Central memory CD4-positive, alpha-beta T cell (primary cell): ENCODE results near the gene PRM3.

Experiments
- DNase-seq: peaks from one replicate; pipeline ENCODE4 v3.0.0; 2022
- total RNA-seq, 3 experiments: gene quantifications; one replicate each; lab custom pipeline; 2026; lab: John Stamatoyannopoulos, UW

The PRM3 gene
- total RNA-seq, result 0 reads per million in 3 experiments

DNA sequence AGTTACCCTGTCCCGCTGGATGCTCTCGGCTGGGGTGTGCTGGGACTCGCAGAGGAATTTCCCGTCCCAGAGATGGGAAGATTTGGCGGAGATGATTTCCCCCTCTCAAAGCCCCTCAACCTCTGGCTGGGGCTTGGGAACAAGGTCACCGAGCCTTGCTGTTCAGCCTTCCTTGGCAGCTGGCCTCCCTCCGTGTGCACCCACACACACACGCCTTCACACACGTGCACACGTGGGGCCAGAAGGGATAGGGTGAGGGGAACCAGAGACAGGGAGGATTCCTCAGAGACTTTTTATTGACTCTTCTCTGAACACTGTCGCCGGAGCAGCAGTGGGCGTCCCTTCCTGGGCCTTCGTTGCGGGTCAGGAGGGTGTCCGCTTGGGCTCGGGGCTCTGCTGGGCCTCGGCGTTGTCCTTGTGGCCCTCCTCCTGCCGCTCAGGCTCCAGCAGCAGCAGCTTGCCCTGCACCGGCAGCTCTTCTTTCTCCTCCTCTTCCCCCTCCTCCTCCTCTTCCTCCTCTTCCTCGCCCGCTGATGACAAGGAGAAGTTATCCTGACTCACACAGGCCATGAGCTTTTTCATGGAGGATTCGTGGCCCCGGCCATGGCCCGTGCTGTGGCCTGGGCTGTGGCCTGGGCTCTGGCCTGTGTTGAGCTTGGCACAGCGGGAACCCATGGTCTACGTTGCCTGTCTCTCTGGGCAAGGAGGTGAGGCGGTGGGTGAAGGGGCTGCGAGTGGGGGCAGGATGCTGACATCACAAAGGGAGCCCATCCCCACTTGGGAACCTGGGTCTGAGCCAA, at the start of gene PRM3:
Gene PRM3 (minus strand): TSS at position 709 of the 800 bp plus-strand sequence. CDS start 34 bp downstream, at position 675.
- DNase-seq, result no peak

DNA sequence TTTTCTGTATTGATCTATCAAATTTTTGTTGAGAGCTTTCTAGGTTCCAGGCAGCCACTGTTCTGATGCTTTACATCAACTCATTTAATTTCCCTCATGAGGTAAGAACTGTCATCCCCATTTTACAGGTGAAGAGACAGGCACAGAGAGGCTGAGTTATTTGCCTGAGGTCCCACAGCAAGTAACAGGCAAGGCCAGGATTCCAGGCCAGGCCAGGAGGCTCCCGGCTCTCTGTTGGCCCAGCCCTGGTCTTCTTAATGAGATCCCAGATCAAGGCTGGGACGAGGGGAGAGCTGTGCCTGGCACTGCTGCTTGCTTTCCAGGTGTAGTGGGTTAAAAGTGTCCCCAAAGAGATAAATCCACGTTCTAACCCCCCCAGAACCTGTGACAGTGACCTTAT, 49.4 kb upstream of the PRM3 start:
- DNase-seq, result no peak

- no peak for DNase-seq
These were observed 48.2 kb upstream of the PRM3 start for GRCh38 chr16:11321662-11322061.

- DNase-seq, result no peak
These were observed 46.7 kb upstream of the PRM3 start for GRCh38 chr16:11320170-11320569.

- DNase-seq, result no peak
These were observed 46.2 kb upstream of the PRM3 start for GRCh38 chr16:11319529-11320146.

DNA sequence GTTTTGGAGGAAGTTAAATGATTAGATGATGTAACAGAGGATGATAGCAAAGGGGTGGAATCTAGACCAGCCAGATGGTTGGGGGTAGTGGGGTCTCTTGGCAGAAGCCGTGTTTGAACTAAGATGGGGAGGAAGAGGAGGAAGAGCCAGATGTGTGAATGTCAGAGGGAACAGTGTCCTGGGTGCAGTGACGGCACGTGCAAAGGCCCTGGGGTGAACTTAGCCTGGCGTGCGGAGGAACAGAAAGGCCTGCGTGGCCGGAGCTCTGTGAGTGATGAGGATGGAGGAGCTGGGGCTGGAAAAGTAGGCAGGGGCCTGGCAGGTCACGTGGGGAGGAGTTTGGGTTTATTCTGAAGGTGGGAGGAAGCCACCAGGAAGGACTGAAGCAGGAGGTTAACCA, 45.4 kb upstream of the PRM3 start:
- no peak for DNase-seq

DNA sequence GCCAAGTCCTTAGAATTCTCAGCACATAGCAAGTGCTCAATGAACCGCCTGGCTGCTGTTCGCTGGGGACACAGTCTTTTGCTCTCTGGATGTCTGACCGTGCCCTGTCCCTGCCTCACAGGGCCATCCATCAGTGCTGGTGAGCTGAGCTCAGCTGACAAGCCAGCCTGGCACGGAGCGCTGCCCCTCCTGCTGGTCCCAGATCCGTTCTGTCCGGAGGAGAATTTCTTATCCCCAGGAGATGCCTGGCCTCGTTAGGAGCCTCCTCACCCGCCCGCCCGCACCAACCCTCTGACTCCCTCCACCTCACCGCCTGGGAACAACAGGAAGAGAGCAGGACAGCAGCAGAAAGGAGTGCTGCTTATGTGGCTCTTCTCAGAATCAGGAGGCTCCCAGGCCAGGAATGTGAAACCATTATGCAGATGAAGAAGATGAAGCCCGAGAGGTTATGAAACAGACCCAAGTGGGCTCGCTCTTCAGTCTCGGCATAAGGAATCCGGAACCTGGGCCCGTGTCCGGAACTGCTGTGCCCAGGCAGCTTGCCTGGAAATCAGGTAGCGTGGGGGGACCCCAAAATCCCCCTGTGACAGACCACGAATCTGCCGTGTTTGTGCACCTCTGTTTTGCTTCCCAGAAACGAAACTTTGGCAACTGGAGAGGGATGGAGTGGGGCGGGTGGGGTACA, 43.0 kb upstream of the PRM3 start:
- DNase-seq, result no peak

GRCh38 chr16:11315510-11315909, 42.1 kb upstream of the PRM3 start:
- DNase-seq, result no peak

GRCh38 chr16:11314309-11314894, 41.0 kb upstream of the PRM3 start:
- no peak for DNase-seq

GRCh38 chr16:11313493-11314308, 40.3 kb upstream of the PRM3 start:
- no peak for DNase-seq

- no peak for DNase-seq
These were observed 39.5 kb upstream of the PRM3 start for GRCh38 chr16:11312718-11313492.

DNA sequence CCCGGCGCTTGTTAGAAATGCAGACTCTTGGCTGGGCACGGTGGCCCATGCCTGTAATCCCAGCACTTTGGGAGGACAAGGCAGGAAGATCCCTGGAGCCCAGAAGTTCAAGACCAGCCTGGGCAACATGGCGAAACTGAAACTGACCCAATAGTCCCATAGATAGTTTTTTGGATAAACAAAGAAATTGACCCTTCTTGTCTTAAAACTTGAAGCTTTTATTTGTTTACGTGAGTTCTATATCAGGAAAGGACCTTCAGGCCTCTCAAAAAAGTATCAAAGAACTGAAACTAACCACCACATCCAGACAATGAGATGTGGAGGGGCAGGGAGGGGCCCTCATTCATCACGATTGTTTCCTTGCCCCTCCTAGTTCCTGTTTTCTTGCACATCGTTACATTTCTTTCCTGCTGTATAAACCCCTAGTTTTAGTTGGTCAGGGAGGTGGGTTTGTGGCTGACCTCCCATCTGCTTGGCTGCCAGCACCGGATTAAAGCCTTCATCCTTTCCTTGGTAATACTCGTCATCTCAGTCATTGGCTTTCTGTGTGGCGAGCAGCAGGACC, 37.6 kb upstream of the PRM3 start:
- peak; percentile 58 for DNase-seq

DNA sequence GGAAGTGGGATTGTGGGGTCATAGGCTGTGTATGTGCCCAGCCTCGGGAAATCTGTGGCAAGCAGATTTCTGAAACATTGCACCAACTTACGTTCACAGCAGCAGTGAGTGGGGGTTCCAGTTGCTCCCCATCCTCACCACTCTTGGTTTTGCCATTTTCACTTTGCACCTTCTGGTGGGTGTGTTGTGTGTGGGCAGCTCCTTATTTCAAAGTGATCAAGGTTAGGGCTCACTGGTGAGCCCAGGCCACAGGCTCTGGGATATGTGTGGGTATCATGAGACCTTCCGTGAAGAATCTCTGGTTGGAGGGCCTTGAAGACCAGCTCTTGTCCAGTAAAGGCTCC, 37.2 kb upstream of the PRM3 start:
- DNase-seq, result no peak

- no peak for DNase-seq
These were observed 36.6 kb upstream of the PRM3 start for GRCh38 chr16:11309895-11310633.

DNA sequence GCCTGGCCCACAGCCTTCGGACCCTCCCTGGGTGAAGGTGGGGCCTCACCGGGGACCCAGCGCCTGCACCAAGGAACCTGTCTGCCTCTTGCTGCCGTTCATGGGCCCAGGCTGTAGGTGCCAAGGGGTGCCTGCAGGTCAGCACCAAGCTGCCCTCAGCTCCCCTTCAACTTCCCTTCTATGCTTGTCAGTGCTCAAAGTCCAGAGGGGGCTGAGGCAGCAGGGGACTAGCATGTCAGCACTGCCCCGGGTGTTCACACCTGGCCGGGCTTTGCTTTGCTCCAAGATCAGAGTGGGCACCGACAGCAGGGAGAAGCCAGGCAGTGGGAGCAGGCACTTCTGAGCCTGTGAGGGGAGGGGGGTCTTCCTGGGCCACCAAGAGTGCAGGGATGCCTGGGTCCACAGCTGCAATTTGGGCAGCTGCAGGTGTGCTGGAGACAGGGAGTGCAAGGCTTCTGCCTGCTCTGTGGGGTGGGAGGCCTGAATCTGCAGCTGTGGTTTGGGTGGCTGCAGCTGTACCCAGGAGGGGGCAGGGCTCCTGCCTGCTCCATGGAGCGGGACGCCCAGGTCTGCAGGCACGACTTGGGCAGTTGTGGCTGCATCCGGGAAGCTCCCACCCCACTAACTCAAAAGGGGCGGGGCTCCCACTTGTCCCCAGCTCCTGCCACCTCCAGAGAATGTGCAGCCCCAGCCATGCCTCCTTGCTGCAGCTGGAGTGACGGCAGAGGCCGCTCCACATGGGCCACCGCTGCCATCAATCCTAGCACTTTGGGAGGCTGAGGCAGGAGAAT, 35.3 kb upstream of the PRM3 start:
- DNase-seq, result no peak

GRCh38 chr16:11307639-11308492, 34.4 kb upstream of the PRM3 start:
- no peak for DNase-seq

GRCh38 chr16:11306997-11307638, 33.7 kb upstream of the PRM3 start:
- DNase-seq, result no peak

- DNase-seq, result no peak
These were observed 33.0 kb upstream of the PRM3 start for GRCh38 chr16:11306381-11306780.
